Measurements from ENCODE around the gene MKRN2OS.
A peak's percentile ranks its signal among the peaks of the same experiment; 100 is the strongest.
"Not testable (repeated sequence)": the region's sequence is repeated elsewhere in the genome, so short reads cannot be mapped to it uniquely, and the experiment has no call there.

Gene MKRN2OS

GRCh38 chr3:12561397-12561796 is 16.1 kb upstream of the MKRN2OS start:
- DNase-seq (ENCODE audit: low read depth): no peak

GRCh38 chr3:12560505-12561190 is 15.3 kb upstream of the MKRN2OS start:
- no peak for DNase-seq (ENCODE audit: low read depth)

GRCh38 chr3:12559520-12559919 is 14.2 kb upstream of the MKRN2OS start:
- no peak for DNase-seq (ENCODE audit: low read depth)

GRCh38 chr3:12558706-12559105 is 13.4 kb upstream of the MKRN2OS start:
- DNase-seq (ENCODE audit: low read depth): no peak

GRCh38 chr3:12557473-12558100 is 12.3 kb upstream of the MKRN2OS start:
- DNase-seq (ENCODE audit: low read depth): no peak

- DNase-seq (ENCODE audit: low read depth): peak; percentile 79
Measured at GRCh38 chr3:12556690-12557472, 11.6 kb upstream of the MKRN2OS start, which contains the start of gene MKRN2. MKRN2 (plus strand) TSS chr3:12557087; CDS start chr3:12557151, 64 bp downstream.

- no peak for DNase-seq (ENCODE audit: low read depth)
Measured at GRCh38 chr3:12556314-12556689, 11.0 kb upstream of the MKRN2OS start.

GRCh38 chr3:12553921-12554391 is 8.7 kb upstream of the MKRN2OS start:
- no peak for DNase-seq (ENCODE audit: low read depth)

GRCh38 chr3:12549971-12550760 is 4.9 kb upstream of the MKRN2OS start:
- no peak for DNase-seq (ENCODE audit: low read depth)

- DNase-seq (ENCODE audit: low read depth): no peak
Measured at GRCh38 chr3:12544652-12545472, 437 bp downstream of the MKRN2OS start.

- DNase-seq (ENCODE audit: low read depth): not testable (repeated sequence)
Measured at GRCh38 chr3:12543497-12543896, 1.8 kb downstream of the MKRN2OS start.

- no peak for DNase-seq (ENCODE audit: low read depth)
Measured at GRCh38 chr3:12541625-12542024, 3.7 kb downstream of the MKRN2OS start.

GRCh38 chr3:12536423-12536822 is 8.9 kb downstream of the MKRN2OS start:
- no peak for DNase-seq (ENCODE audit: low read depth)

- DNase-seq (ENCODE audit: low read depth): no peak
Measured at GRCh38 chr3:12532182-12532581, 13.1 kb downstream of the MKRN2OS start.

- no peak for DNase-seq (ENCODE audit: low read depth)
Measured at GRCh38 chr3:12527757-12528143, 17.5 kb downstream of the MKRN2OS start.

GRCh38 chr3:12522721-12523120 is 22.6 kb downstream of the MKRN2OS start:
- no peak for DNase-seq (ENCODE audit: low read depth)

GRCh38 chr3:12521010-12521409 is 24.3 kb downstream of the MKRN2OS start:
- no peak for DNase-seq (ENCODE audit: low read depth)

GRCh38 chr3:12518261-12519028 is 26.9 kb downstream of the MKRN2OS start:
- DNase-seq (ENCODE audit: low read depth): no peak

- DNase-seq (ENCODE audit: low read depth): no peak
Measured at GRCh38 chr3:12516873-12517272, 28.4 kb downstream of the MKRN2OS start.

GRCh38 chr3:12515631-12516030 is 29.7 kb downstream of the MKRN2OS start:
- no peak for DNase-seq (ENCODE audit: low read depth)
